Measurements from ENCODE around the gene PRELP. TPM values are rescaled to one million over a fixed set of nuclear protein-coding genes. Genes with fewer than 3 reads are reported as not detected.

The PRELP gene
- total and polyA plus RNA-seq, 4 donors, result 0.09 to 5.8 (median 3.6) TPM

DNA sequence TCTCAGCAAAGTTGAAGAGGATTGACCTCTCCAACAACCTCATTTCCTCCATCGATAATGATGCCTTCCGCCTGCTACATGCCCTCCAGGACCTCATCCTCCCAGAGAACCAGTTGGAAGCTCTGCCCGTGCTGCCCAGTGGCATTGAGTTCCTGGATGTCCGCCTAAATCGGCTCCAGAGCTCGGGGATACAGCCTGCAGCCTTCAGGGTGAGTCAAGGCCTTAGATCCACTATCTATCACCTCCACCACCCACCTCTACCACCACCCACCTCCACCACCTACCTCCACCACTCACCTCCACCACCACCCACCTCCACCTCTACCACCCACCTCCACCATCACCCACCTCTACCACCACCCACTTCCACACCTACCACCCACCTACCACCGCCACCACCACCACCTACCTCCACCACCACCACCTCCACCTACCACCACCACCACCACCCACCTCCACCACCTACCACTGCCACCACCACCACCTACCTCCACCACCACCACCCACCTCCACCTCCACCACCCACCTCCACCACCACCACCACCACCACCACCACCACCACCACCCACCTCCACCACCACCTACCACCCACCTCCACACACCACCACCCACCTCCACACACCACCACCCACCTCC is 24.2 kb downstream of the PRELP start:
- no peaks in the 10 kb centered on the region for H3K9me3 ChIP-seq (ENCODE audit: control insufficient read depth in 4 of 4, low read length in 3 of 4)
- no peaks in the 10 kb centered on the region for H3K27me3 ChIP-seq (ENCODE audit: control insufficient read depth in 4 of 4, insufficient read depth in 4 of 4, low read length in 3 of 4)
- no peak overlapping the region for H3K27ac ChIP-seq (ENCODE audit: low read depth in 1 of 2, low read length in 2 of 2)
- no peak overlapping the region for H3K4me3 ChIP-seq (ENCODE audit: low read depth in 1 of 3, low read length in 3 of 3)
- no peak overlapping the region for H3K9ac ChIP-seq (ENCODE audit: low read depth in 1 of 2, low read length in 2 of 2)
- no peak for DNase-seq (ENCODE audit: low spot score)
- no peaks in the 10 kb centered on the region for H3K36me3 ChIP-seq (ENCODE audit: control insufficient read depth in 4 of 4, insufficient read depth in 3 of 4, low read depth in 1 of 4, low read length in 3 of 4)
- 86% methylated on average over 7 of the region's 7 CpGs for WGBS
- TF ChIP-seq FOXA2 (IDR thresholded peaks at IDR 0.05) (no peak), FOXA1 (IDR thresholded peaks at IDR 0.05) (no peak), TAF1 (conservative IDR thresholded peaks at IDR 0.05) (no peak), HNF4A (conservative IDR thresholded peaks at IDR 0.05) (no peak), RXRA (IDR thresholded peaks at IDR 0.05) (no peak), NR2F2 (IDR thresholded peaks at IDR 0.05) (no peak), RAD21 (IDR thresholded peaks at IDR 0.05) (no peak), YY1 (IDR thresholded peaks at IDR 0.05) (no peak)
- TF ChIP-seq, protein P1, sequence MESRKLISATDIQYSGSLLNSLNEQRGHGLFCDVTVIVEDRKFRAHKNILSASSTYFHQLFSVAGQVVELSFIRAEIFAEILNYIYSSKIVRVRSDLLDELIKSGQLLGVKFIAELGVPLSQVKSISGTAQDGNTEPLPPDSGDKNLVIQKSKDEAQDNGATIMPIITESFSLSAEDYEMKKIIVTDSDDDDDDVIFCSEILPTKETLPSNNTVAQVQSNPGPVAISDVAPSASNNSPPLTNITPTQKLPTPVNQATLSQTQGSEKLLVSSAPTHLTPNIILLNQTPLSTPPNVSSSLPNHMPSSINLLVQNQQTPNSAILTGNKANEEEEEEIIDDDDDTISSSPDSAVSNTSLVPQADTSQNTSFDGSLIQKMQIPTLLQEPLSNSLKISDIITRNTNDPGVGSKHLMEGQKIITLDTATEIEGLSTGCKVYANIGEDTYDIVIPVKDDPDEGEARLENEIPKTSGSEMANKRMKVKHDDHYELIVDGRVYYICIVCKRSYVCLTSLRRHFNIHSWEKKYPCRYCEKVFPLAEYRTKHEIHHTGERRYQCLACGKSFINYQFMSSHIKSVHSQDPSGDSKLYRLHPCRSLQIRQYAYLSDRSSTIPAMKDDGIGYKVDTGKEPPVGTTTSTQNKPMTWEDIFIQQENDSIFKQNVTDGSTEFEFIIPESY (IDR thresholded peaks at IDR 0.05), result no peak
- TF ChIP-seq, protein P2, sequence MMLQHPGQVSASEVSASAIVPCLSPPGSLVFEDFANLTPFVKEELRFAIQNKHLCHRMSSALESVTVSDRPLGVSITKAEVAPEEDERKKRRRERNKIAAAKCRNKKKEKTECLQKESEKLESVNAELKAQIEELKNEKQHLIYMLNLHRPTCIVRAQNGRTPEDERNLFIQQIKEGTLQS (IDR thresholded peaks at IDR 0.05), result no peak
- TF ChIP-seq, protein P3, sequence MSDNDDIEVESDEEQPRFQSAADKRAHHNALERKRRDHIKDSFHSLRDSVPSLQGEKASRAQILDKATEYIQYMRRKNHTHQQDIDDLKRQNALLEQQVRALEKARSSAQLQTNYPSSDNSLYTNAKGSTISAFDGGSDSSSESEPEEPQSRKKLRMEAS (IDR thresholded peaks at IDR 0.05), result no peak
- no peaks in the 10 kb centered on the region for H3K4me1 ChIP-seq (ENCODE audit: control insufficient read depth in 4 of 4, insufficient read depth in 4 of 4, low read length in 3 of 4)

DNA sequence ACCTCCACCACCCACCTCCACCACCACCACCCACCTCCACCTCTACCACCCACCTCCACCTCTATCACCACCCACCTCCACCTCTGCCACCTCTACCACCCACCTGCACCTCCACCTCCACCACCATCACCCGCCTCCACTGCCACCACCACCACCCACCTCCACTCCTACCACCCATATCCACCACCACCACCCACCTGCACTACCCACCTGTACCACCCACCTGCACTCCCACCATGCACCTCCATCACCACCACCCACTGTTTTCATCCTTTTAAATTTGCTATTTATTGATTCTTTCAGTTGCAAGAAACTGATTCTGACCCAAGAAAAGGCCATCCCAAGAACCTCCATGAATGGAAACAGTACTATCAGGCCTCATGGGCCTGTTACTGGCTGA is 24.7 kb downstream of the PRELP start:
- no peak overlapping the region for H3K4me3 ChIP-seq (ENCODE audit: low read depth in 1 of 3, low read length in 3 of 3)
- no peak for DNase-seq (ENCODE audit: low spot score)
- H3K9ac ChIP-seq (ENCODE audit: low read depth in 1 of 2, low read length in 2 of 2), result no peak overlapping the region
- 96% methylated on average over 1 of the region's 1 CpG for WGBS
- H3K27me3 ChIP-seq (ENCODE audit: control insufficient read depth in 4 of 4, insufficient read depth in 4 of 4, low read length in 3 of 4), result no peaks in the 10 kb centered on the region
- no peak overlapping the region for H3K27ac ChIP-seq (ENCODE audit: low read depth in 1 of 2, low read length in 2 of 2)
- H3K4me1 ChIP-seq (ENCODE audit: control insufficient read depth in 4 of 4, insufficient read depth in 4 of 4, low read length in 3 of 4), result no peaks in the 10 kb centered on the region
- no peaks in the 10 kb centered on the region for H3K36me3 ChIP-seq (ENCODE audit: control insufficient read depth in 4 of 4, insufficient read depth in 3 of 4, low read depth in 1 of 4, low read length in 3 of 4)
- TF ChIP-seq, protein P3 (IDR thresholded peaks at IDR 0.05), result no peak
- TF ChIP-seq HNF4A (conservative IDR thresholded peaks at IDR 0.05), result no peak
- no peak for TF ChIP-seq HNF4G (IDR thresholded peaks at IDR 0.05)
- H3K9me3 ChIP-seq (ENCODE audit: control insufficient read depth in 4 of 4, low read length in 3 of 4), result no peaks in the 10 kb centered on the region

DNA sequence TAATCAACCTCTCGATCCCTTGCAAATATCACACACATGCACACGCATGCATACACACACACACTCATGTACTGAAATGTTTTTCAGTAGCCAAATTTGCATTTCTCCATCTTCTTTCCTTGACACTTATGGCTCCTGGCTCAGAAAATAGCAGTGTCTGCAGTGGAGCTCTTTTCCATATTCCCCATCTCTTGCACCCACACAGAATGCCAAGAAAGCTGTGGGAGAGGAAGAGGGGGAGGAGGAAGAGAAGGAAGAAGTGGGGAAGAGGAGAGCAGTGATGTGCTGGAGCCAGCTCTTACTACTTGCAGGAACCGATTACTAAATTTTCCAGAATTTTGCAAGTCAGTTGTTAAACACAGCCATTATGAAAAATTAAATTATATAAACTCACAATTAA is 28.2 kb downstream of the PRELP start:
- 73% methylated on average over 3 of the region's 3 CpGs for WGBS
- no peak overlapping the region for H3K27ac ChIP-seq (ENCODE audit: low read depth in 1 of 2, low read length in 2 of 2)
- no peaks in the 10 kb centered on the region for H3K9me3 ChIP-seq (ENCODE audit: control insufficient read depth in 4 of 4, low read length in 3 of 4)
- no peaks in the 10 kb centered on the region for H3K36me3 ChIP-seq (ENCODE audit: control insufficient read depth in 4 of 4, insufficient read depth in 3 of 4, low read depth in 1 of 4, low read length in 3 of 4)
- peaks cover 0 to 3% (median 0%) of the 10 kb centered on the region in 4 donors for H3K4me1 ChIP-seq (ENCODE audit: control insufficient read depth in 4 of 4, insufficient read depth in 4 of 4, low read length in 3 of 4)
- DNase-seq (ENCODE audit: low spot score), result no peak
- no peaks in the 10 kb centered on the region for H3K27me3 ChIP-seq (ENCODE audit: control insufficient read depth in 4 of 4, insufficient read depth in 4 of 4, low read length in 3 of 4)
- no peak overlapping the region for H3K4me3 ChIP-seq (ENCODE audit: low read depth in 1 of 3, low read length in 3 of 3)
- H3K9ac ChIP-seq (ENCODE audit: low read depth in 1 of 2, low read length in 2 of 2), result no peak overlapping the region
- TF ChIP-seq YY1 (IDR thresholded peaks at IDR 0.05), result no peak
- TF ChIP-seq EGR1 (IDR thresholded peaks at IDR 0.05; ENCODE audit: low read depth in 2 of 2), result no peak
- TF ChIP-seq RAD21 (IDR thresholded peaks at IDR 0.05), result no peak
- TF ChIP-seq, protein P4, sequence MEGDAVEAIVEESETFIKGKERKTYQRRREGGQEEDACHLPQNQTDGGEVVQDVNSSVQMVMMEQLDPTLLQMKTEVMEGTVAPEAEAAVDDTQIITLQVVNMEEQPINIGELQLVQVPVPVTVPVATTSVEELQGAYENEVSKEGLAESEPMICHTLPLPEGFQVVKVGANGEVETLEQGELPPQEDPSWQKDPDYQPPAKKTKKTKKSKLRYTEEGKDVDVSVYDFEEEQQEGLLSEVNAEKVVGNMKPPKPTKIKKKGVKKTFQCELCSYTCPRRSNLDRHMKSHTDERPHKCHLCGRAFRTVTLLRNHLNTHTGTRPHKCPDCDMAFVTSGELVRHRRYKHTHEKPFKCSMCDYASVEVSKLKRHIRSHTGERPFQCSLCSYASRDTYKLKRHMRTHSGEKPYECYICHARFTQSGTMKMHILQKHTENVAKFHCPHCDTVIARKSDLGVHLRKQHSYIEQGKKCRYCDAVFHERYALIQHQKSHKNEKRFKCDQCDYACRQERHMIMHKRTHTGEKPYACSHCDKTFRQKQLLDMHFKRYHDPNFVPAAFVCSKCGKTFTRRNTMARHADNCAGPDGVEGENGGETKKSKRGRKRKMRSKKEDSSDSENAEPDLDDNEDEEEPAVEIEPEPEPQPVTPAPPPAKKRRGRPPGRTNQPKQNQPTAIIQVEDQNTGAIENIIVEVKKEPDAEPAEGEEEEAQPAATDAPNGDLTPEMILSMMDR (IDR thresholded peaks at IDR 0.05; ENCODE audit: low read depth, low read length, missing input control), result no peak
- TF ChIP-seq, protein P3 (IDR thresholded peaks at IDR 0.05), result no peak
- TF ChIP-seq, protein P1 (IDR thresholded peaks at IDR 0.05), result no peak
- TF ChIP-seq NR2F2 (IDR thresholded peaks at IDR 0.05), result no peak
- TF ChIP-seq, protein P5, sequence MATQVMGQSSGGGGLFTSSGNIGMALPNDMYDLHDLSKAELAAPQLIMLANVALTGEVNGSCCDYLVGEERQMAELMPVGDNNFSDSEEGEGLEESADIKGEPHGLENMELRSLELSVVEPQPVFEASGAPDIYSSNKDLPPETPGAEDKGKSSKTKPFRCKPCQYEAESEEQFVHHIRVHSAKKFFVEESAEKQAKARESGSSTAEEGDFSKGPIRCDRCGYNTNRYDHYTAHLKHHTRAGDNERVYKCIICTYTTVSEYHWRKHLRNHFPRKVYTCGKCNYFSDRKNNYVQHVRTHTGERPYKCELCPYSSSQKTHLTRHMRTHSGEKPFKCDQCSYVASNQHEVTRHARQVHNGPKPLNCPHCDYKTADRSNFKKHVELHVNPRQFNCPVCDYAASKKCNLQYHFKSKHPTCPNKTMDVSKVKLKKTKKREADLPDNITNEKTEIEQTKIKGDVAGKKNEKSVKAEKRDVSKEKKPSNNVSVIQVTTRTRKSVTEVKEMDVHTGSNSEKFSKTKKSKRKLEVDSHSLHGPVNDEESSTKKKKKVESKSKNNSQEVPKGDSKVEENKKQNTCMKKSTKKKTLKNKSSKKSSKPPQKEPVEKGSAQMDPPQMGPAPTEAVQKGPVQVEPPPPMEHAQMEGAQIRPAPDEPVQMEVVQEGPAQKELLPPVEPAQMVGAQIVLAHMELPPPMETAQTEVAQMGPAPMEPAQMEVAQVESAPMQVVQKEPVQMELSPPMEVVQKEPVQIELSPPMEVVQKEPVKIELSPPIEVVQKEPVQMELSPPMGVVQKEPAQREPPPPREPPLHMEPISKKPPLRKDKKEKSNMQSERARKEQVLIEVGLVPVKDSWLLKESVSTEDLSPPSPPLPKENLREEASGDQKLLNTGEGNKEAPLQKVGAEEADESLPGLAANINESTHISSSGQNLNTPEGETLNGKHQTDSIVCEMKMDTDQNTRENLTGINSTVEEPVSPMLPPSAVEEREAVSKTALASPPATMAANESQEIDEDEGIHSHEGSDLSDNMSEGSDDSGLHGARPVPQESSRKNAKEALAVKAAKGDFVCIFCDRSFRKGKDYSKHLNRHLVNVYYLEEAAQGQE (IDR thresholded peaks at IDR 0.05), result no peak
- TF ChIP-seq, protein P2 (IDR thresholded peaks at IDR 0.05), result no peak
- no peak for TF ChIP-seq TAF1 (conservative IDR thresholded peaks at IDR 0.05)
- no peak for TF ChIP-seq JUND (IDR thresholded peaks at IDR 0.05)

All from liver (tissue), 9 donors.